ENCODE data around the gene RAB15.

RAB15 gene

GRCh38 chr14:65000898-65001591 lies 28.9 kb upstream of the RAB15 start:
- no peak for DNase-seq (ENCODE audit: extremely low spot score)
- CTCF ChIA-PET: interaction anchor here (0.7 to 13.4 kb wide), 5 partner anchors 11 to 178 kb away, joined by 3 to 114 read pairs (median 3); partner anchors contain the start of gene FNTB
- no peak for TF ChIP-seq CTCF (IDR thresholded peaks at IDR 0.05; ENCODE audit: control extremely low read depth, extremely low read depth, low read depth, missing control alignments)
- POLR2A ChIA-PET: no interaction called here

- DNase-seq (ENCODE audit: extremely low spot score): no peak
- ChIA-PET CTCF (interaction anchor here (1.1 to 13.4 kb wide), 3 partner anchors 10 to 21 kb away, joined by 3 to 114 read pairs (median 9); partner anchors contain the start of gene FNTB), POLR2A (no interaction called here)
- no peak for TF ChIP-seq CTCF (IDR thresholded peaks at IDR 0.05; ENCODE audit: control extremely low read depth, extremely low read depth, low read depth, missing control alignments)
These were observed 26.4 kb upstream of the RAB15 start for GRCh38 chr14:64998455-64998931.

- ChIA-PET CTCF (interaction anchor here (1.9 to 13.4 kb wide), 2 partner anchors 9 to 23 kb away, joined by 9 to 114 read pairs; partner anchors contain the start of gene FNTB), POLR2A (interaction anchor here (0.6 kb wide), 1 partner anchor 1248 kb away, joined by 5 read pairs; no protein-coding TSS in a partner anchor)
- no peak for DNase-seq (ENCODE audit: extremely low spot score)
- TF ChIP-seq CTCF (IDR thresholded peaks at IDR 0.05; ENCODE audit: control extremely low read depth, extremely low read depth, low read depth, missing control alignments): no peak
These were observed 25.1 kb upstream of the RAB15 start for GRCh38 chr14:64997108-64997794.

- POLR2A ChIA-PET: no interaction called here
- TF ChIP-seq CTCF (IDR thresholded peaks at IDR 0.05; ENCODE audit: control extremely low read depth, extremely low read depth, low read depth, missing control alignments): no peak
- DNase-seq (ENCODE audit: extremely low spot score): no peak
- CTCF ChIA-PET: interaction anchor here (0.9 to 13.4 kb wide), 6 partner anchors 7 to 172 kb away, joined by 3 to 162 read pairs (median 6); partner anchors contain the start of gene FNTB
These were observed 23.2 kb upstream of the RAB15 start for GRCh38 chr14:64995291-64995690.

GRCh38 chr14:64994540-64994939 lies 22.4 kb upstream of the RAB15 start:
- no peak for TF ChIP-seq CTCF (IDR thresholded peaks at IDR 0.05; ENCODE audit: control extremely low read depth, extremely low read depth, low read depth, missing control alignments)
- DNase-seq (ENCODE audit: extremely low spot score): no peak
- ChIA-PET POLR2A (no interaction called here), CTCF (interaction anchor here (0.9 to 13.4 kb wide), 6 partner anchors 6 to 171 kb away, joined by 3 to 162 read pairs (median 6); partner anchors contain the start of gene FNTB)

- no peak for DNase-seq (ENCODE audit: extremely low spot score)
- CTCF ChIA-PET: interaction anchor here (0.8 to 12.0 kb wide), 3 partner anchors 10 to 40 kb away, joined by 3 to 162 read pairs (median 7); no protein-coding TSS in a partner anchor
- POLR2A ChIA-PET: no interaction called here
- TF ChIP-seq CTCF (IDR thresholded peaks at IDR 0.05; ENCODE audit: control extremely low read depth, extremely low read depth, low read depth, missing control alignments): no peak
These were observed 21.3 kb upstream of the RAB15 start for GRCh38 chr14:64993266-64993930.

All from GM10248 (cell line).